HG03025 (cell line): ENCODE measurements around the gene TUT4.

Experiments used
- ATAC-seq: cut with Tn5 transposase; IDR thresholded peaks from one replicate; pipeline ENCODE4 v1.9.1; 2021; ENCODE audit warnings: mild to moderate bottlenecking, moderate library complexity; ENCODE audit not compliant: unreplicated experiment, low FRiP score

TUT4 gene

GRCh38 chr1:52572387-52572786 lies 19.5 kb upstream of the TUT4 start:
- ATAC-seq: no peak

- no peak for ATAC-seq
Measured at GRCh38 chr1:52571783-52572182, 18.9 kb upstream of the TUT4 start.

- ATAC-seq: no peak
Measured at GRCh38 chr1:52569449-52570210, 16.7 kb upstream of the TUT4 start.

- no peak for ATAC-seq
Measured at GRCh38 chr1:52567943-52568342, 15.1 kb upstream of the TUT4 start.

- ATAC-seq: no peak
Measured at GRCh38 chr1:52562766-52563165, 9.9 kb upstream of the TUT4 start.

GRCh38 chr1:52559875-52560274 lies 7.0 kb upstream of the TUT4 start:
- no peak for ATAC-seq

GRCh38 chr1:52558941-52559340 lies 6.0 kb upstream of the TUT4 start:
- ATAC-seq: no peak

GRCh38 chr1:52556641-52557360 lies 3.9 kb upstream of the TUT4 start:
- no peak for ATAC-seq

GRCh38 chr1:52554756-52555155 lies 1.9 kb upstream of the TUT4 start:
- ATAC-seq: no peak

GRCh38 chr1:52554267-52554640 lies 1.4 kb upstream of the TUT4 start:
- ATAC-seq: no peak

- peak; percentile 47 for ATAC-seq
Measured at GRCh38 chr1:52553362-52554266, 722 bp upstream of the TUT4 start.

GRCh38 chr1:52552236-52552504 lies 722 bp downstream of the TUT4 start:
- ATAC-seq: no peak

GRCh38 chr1:52551507-52552235 lies 1.2 kb downstream of the TUT4 start:
- ATAC-seq: no peak

GRCh38 chr1:52550447-52550846 lies 2.4 kb downstream of the TUT4 start:
- no peak for ATAC-seq

- no peak for ATAC-seq
Measured at GRCh38 chr1:52549267-52549666, 3.6 kb downstream of the TUT4 start.

GRCh38 chr1:52546852-52547251 lies 6.0 kb downstream of the TUT4 start:
- no peak for ATAC-seq

GRCh38 chr1:52544665-52545525 lies 8.0 kb downstream of the TUT4 start:
- ATAC-seq: no peak

- no peak for ATAC-seq
Measured at GRCh38 chr1:52542085-52542688, 10.7 kb downstream of the TUT4 start.
